SH-SY5Y (cell line): ENCODE results near the gene NCBP1.

Experiments
- GATA2 ChIP-seq: IDR thresholded peaks from 2 replicates; pipeline ENCODE4 v1.6.1; 2011; ENCODE audit warnings: mild to moderate bottlenecking, low read depth, low read length
- GATA3 ChIP-seq: IDR thresholded peaks from 2 replicates; pipeline ENCODE4 v1.6.1; 2011; ENCODE audit warnings: low read depth, mild to moderate bottlenecking, low read length, moderate library complexity

DNA sequence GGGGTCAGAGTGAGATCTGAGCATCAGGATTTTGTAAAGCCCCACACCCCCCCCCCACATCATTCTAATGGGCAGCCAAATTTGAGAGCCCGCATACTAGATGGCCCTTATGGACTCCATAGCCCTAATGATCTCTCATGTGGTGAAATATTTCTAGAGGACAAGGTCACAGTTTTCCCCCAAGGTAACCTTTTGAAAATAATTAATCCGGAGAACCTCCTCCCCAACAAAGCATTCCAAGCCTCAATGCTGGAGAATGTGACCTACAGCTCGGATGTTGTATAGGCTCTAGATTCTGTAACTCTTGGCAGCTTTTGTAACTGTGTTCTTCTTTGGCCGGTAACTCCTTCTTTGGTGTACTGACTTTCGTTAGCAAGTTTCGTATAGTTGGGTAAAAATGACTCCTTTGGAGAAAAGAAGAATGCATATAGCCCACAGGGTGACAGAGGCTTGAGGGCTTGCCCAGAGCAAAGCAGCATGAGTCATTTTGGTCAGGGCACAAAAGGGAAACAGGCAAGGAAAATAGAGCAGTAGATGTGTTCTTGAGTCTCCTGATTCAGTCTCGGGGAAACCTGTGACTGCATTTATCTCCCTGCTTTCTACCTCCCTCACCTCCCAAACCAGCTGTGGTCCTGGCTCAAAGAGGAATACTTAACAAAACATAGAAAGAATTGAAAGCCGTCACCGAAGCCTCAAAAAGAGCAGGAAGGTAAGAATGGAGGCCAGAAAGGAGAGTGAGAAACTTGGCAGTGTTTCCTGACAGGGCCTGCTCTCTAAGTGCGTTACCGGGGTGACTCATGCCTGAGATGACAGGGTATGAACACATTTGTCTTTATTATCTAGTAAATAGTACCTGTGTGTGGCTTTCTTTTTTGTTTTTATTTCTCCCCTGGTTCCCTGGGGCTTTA lies 70.1 kb downstream of the NCBP1 start:
- TF ChIP-seq GATA3 (no peak), GATA2 (no peak)
